PC-9 (cell line): Measurements from ENCODE around the gene DNAJB7. TPM values are rescaled to one million over a fixed set of nuclear protein-coding genes. Genes with fewer than 3 reads are reported as not detected.

Source experiments
- BruUV-seq: library from RNA; stranded (reverse); fragments of 400-500 nt; replicated peaks from 2 replicates; lab custom pipeline; 2021; lab: Mats Ljungman, UMichigan
- CTCF ChIA-PET: fragments of 300-600 bp; sonication (Branson Sonifier 250); formaldehyde crosslinking; loops from one replicate; lab custom pipeline; 2022; ENCODE audit warnings: antibody characterized with exemption; lab: Charles Lee
- POLR2A ChIA-PET: fragments of 300-600 bp; sonication (Branson Sonifier 250); formaldehyde crosslinking; loops from one replicate; lab custom pipeline; 2022; ENCODE audit warnings: antibody characterized with exemption; ENCODE audit not compliant: unreplicated experiment; lab: Charles Lee
- DNase-seq, 2 experiments: peaks; one replicate each; pipeline versions ENCODE4 v3.0.0 to v3.0.0-alpha.2; 2015 to 2022; ENCODE audit warnings: mixed read lengths in 1 of 2
- H2AFZ ChIP-seq: fragments of 200-600 bp; sonication (generic); 2 replicates; pipeline ENCODE4 v1.8.1; 2017; ENCODE audit warnings: antibody characterized with exemption
- H3F3A ChIP-seq: fragments of 200-600 bp; sonication (generic); 2 replicates; pipeline ENCODE4 v1.8.1; 2017; ENCODE audit warnings: antibody characterized with exemption, mild to moderate bottlenecking, low read depth; ENCODE audit not compliant: insufficient read depth
- H3K27ac ChIP-seq: fragments of 200-600 bp; sonication (generic); 2 replicates; pipeline ENCODE4 v1.6.1; 2016; ENCODE audit warnings: mixed run types
- H3K27me3 ChIP-seq: fragments of 200-600 bp; sonication (generic); 2 replicates; pipeline ENCODE4 v1.6.1; 2016; ENCODE audit warnings: low read depth, mixed run types; ENCODE audit not compliant: insufficient read depth
- H3K36me3 ChIP-seq: fragments of 200-600 bp; sonication (generic); 2 replicates; pipeline ENCODE4 v1.6.1; 2016; ENCODE audit warnings: low read depth, mixed run types
- H3K4me1 ChIP-seq: fragments of 200-600 bp; sonication (generic); replicated peaks from 2 replicates; pipeline ENCODE4 v1.6.1; 2016; ENCODE audit warnings: mixed run types; ENCODE audit not compliant: insufficient read depth
- H3K4me2 ChIP-seq: fragments of 200-600 bp; sonication (generic); 2 replicates; pipeline ENCODE4 v1.6.1; 2017; ENCODE audit warnings: mixed run types
- H3K4me3 ChIP-seq: fragments of 200-600 bp; sonication (generic); 2 replicates; pipeline ENCODE4 v1.6.1; 2016; ENCODE audit warnings: mixed run types
- H3K79me2 ChIP-seq: fragments of 200-600 bp; sonication (generic); 2 replicates; pipeline ENCODE4 v1.6.1; 2017; ENCODE audit warnings: low read depth, mixed run types
- H3K9me2 ChIP-seq: fragments of 200-600 bp; sonication (generic); 2 replicates; pipeline ENCODE4 v1.8.1; 2017; ENCODE audit warnings: mild to moderate bottlenecking; ENCODE audit not compliant: insufficient read depth
- H3K9me3 ChIP-seq: fragments of 200-600 bp; sonication (generic); 2 replicates; pipeline ENCODE4 v1.8.1; 2016; ENCODE audit warnings: low read depth; ENCODE audit not compliant: insufficient read depth
- H4K20me1 ChIP-seq: fragments of 200-600 bp; sonication (generic); 2 replicates; pipeline ENCODE4 v1.8.1; 2017; ENCODE audit not compliant: insufficient read depth
- EZH2 ChIP-seq: fragments of 200-600 bp; sonication (generic); IDR thresholded peaks from 2 replicates; pipeline ENCODE4 v1.8.0; 2017; ENCODE audit warnings: antibody characterized with exemption, low read depth
- intact Hi-C: fragments of 100-400 bp; cut with micrococcal nuclease; formaldehyde crosslinking; loops from one replicate; pipeline ENCODE4 v1.10.0; 2022; ENCODE audit not compliant: unreplicated experiment
- total RNA-seq: library from RNA; stranded (reverse); gene quantifications from 2 replicates; pipeline ENCODE4 v1.2.3, GENCODE V29; 2021
- TF ChIP-seq, protein P1 (sequence below): fragments of 200-600 bp; sonication (generic); conservative IDR thresholded peaks from 2 replicates; pipeline ENCODE4 v1.6.1; 2017; ENCODE audit warnings: mixed run types, antibody characterized with exemption, mild to moderate bottlenecking, moderate library complexity

The DNAJB7 gene
- total RNA-seq, 1 experiment from 2014 or later, result not detected

DNA sequence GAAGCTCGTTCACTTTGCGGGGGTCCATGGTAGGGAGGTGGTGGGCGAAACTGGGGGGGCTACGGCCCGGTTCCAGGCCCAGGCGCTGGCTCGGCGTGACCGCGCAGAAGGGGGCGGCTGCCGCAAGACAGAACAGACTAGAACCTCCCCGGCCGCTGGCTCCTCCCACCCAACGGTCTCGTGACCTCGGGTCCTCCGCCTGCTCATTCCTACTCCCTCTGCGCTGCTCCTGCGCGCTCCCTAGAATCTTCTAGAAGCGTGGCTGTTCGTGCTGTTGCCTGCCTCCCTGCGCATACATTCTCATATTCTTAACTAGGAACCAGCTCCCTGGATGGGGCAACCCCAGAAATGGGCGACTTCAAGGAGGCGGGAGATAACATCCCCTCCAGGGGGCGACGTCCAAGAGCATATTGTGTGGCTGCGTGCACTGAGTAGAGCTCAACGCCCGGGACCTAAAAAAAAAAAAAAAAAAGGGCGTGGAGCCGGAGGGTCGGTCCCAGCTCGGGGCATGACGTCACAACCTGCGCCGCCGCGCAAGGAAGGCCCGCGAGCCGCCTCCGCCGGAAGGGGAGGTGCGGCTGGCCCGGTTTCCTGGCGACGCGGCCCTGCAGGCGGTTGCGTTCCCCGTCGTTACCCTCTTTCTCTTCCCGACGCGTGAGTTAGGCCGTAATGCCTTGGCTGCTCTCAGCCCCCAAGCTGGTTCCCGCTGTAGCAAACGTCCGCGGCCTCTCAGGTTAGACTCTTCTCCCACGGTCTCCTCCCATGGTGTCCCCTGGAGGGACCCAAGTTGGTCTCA lies 5.2 kb downstream of the DNAJB7 start, which contains the start of the genes ST13 and XPNPEP3:
Gene ST13 (minus strand): TSS at position 127 of the 796 bp plus-strand sequence. CDS start 99 bp downstream, at position 28.
Gene XPNPEP3 (plus strand): TSS at position 636 of the 796 bp plus-strand sequence. CDS start 34 bp downstream, at position 670.
- POLR2A ChIA-PET, result interaction anchor here (0.5 to 1.1 kb wide), 13 partner anchors 10 to 813 kb away, joined by 3 to 14 read pairs (median 8); partner anchors contain the start of gene RBX1
- CTCF ChIA-PET, result interaction anchor here (0.6 kb wide), 1 partner anchor 145 kb away, joined by 7 read pairs; no protein-coding TSS in a partner anchor
- Histone ChIP-seq H3K79me2 (peaks cover 95% of the 10 kb centered on the region), H3K4me3 (peak within 1 kb of the TSS; percentile 98), H4K20me1 (peaks cover 50% of the 10 kb centered on the region), H3F3A (peaks cover 9% of the 10 kb centered on the region; the same call in 1 of the 2 replicates), H3K4me2 (peak within 1 kb of the TSS; percentile 99), H3K27me3 (no peaks in the 10 kb centered on the region), H3K27ac (peak within 1 kb of the TSS; percentile 88), H3K4me1 (peaks cover 43% of the 10 kb centered on the region), H2AFZ (peak within 1 kb of the TSS; percentile 92), H3K9me3 (no peaks in the 10 kb centered on the region), H3K9me2 (no peaks in the 10 kb centered on the region), H3K36me3 (peaks cover 23% of the 10 kb centered on the region)
- intact Hi-C loops, result no loop called here
- peak; percentile 92 to 95 for DNase-seq
- BruUV-seq, result no TSS peak
- TF ChIP-seq, protein P1, sequence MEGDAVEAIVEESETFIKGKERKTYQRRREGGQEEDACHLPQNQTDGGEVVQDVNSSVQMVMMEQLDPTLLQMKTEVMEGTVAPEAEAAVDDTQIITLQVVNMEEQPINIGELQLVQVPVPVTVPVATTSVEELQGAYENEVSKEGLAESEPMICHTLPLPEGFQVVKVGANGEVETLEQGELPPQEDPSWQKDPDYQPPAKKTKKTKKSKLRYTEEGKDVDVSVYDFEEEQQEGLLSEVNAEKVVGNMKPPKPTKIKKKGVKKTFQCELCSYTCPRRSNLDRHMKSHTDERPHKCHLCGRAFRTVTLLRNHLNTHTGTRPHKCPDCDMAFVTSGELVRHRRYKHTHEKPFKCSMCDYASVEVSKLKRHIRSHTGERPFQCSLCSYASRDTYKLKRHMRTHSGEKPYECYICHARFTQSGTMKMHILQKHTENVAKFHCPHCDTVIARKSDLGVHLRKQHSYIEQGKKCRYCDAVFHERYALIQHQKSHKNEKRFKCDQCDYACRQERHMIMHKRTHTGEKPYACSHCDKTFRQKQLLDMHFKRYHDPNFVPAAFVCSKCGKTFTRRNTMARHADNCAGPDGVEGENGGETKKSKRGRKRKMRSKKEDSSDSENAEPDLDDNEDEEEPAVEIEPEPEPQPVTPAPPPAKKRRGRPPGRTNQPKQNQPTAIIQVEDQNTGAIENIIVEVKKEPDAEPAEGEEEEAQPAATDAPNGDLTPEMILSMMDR, result peak; percentile 53
- no peak for TF ChIP-seq EZH2

DNA sequence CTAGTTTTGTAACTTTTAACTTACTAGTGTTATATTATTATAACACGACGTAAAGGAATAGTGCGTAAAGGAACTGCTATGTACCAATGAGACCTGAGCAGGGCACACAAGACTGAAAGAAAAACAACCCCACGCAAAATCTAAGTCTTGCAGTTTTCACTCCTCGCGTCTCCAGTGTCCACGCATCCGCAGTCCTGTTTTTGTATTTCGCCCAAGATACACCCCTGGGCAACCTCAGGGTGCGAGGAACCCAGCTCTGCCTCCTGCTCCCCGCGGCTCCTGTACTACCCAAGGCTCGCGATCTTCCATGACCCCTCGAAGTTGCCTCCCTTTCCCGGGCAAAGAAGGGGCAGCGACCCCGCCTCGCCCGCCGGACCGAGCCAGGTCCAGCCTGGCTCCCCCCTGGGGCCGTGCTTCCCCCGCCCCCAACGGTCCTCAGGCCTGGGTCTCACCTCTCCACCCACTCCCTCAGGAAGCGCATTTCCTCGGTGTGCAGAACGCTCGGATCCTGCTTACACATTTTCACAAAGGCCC lies 5.9 kb downstream of the DNAJB7 start:
- Histone ChIP-seq H3K79me2 (peaks cover 95% of the 10 kb centered on the region), H3K27me3 (no peaks in the 10 kb centered on the region), H3K4me1 (peaks cover 43% of the 10 kb centered on the region), H3K9me3 (no peaks in the 10 kb centered on the region), H3K4me3 (peak overlapping the region; percentile 98), H4K20me1 (peaks cover 57% of the 10 kb centered on the region), H3K4me2 (peak overlapping the region; percentile 99), H2AFZ (peak overlapping the region; percentile 92), H3K9me2 (no peaks in the 10 kb centered on the region), H3K36me3 (peaks cover 28% of the 10 kb centered on the region), H3K27ac (peak overlapping the region; percentile 88), H3F3A (peaks cover 9% of the 10 kb centered on the region)
- ChIA-PET CTCF (no interaction called here), POLR2A (interaction anchor here (0.5 to 0.6 kb wide), 5 partner anchors 11 to 592 kb away, joined by 3 to 14 read pairs (median 9); no protein-coding TSS in a partner anchor)
- TF ChIP-seq EZH2, result no peak
- TF ChIP-seq, protein P1, result no peak
- TSS peak; percentile 42 for BruUV-seq
- DNase-seq, result peak in 1 of 2 experiments; percentile 36
- intact Hi-C loops, result no loop called here
